GM20431 (cell line): Measurements from ENCODE around the gene SEMG2.

ENCODE experiments used
- in situ Hi-C: fragments of 300-500 bp; cut with MseI, MboI; formaldehyde crosslinking; loops from one replicate; pipeline ENCODE4 v1.15.0; 2020; ENCODE audit warnings: low sequenced_read_pairs; ENCODE audit not compliant: unreplicated experiment

The SEMG2 gene

GRCh38 chr20:45229264-45230056 is 8.3 kb downstream of the SEMG2 start:
- in situ Hi-C loops, result no loop called here

- in situ Hi-C loops, result no loop called here
These were observed 9.5 kb downstream of the SEMG2 start for GRCh38 chr20:45230631-45231030.

GRCh38 chr20:45235995-45236394 is 14.8 kb downstream of the SEMG2 start:
- in situ Hi-C loops, result no loop called here

GRCh38 chr20:45238139-45238538 is 17.0 kb downstream of the SEMG2 start:
- in situ Hi-C loops, result no loop called here

- in situ Hi-C loops, result no loop called here
These were observed 24.9 kb downstream of the SEMG2 start for GRCh38 chr20:45246109-45246508.

GRCh38 chr20:45247865-45248264 is 26.7 kb downstream of the SEMG2 start:
- in situ Hi-C loops, result no loop called here

- in situ Hi-C loops, result no loop called here
These were observed 27.4 kb downstream of the SEMG2 start for GRCh38 chr20:45248609-45249008.

GRCh38 chr20:45251884-45252560 is 30.8 kb downstream of the SEMG2 start:
- in situ Hi-C loops, result no loop called here

- in situ Hi-C loops, result no loop called here
These were observed 32.1 kb downstream of the SEMG2 start for GRCh38 chr20:45253261-45253660.

GRCh38 chr20:45254383-45255262 is 33.5 kb downstream of the SEMG2 start, which contains the start of gene SLPI:
TSS of gene SLPI (minus strand) at chr20:45254564. CDS start at chr20:45254543, 21 bp downstream.
- in situ Hi-C loops, result no loop called here

- in situ Hi-C loops, result no loop called here
These were observed 36.0 kb downstream of the SEMG2 start for GRCh38 chr20:45257161-45257560.

GRCh38 chr20:45257711-45258110 is 36.5 kb downstream of the SEMG2 start:
- in situ Hi-C loops, result no loop called here

- in situ Hi-C loops, result no loop called here
These were observed 37.1 kb downstream of the SEMG2 start for GRCh38 chr20:45258259-45258658.

- in situ Hi-C loops, result no loop called here
These were observed 37.5 kb downstream of the SEMG2 start for GRCh38 chr20:45258664-45259063.

- in situ Hi-C loops, result no loop called here
These were observed 42.5 kb downstream of the SEMG2 start for GRCh38 chr20:45263556-45264266.

GRCh38 chr20:45266977-45267376 is 45.8 kb downstream of the SEMG2 start:
- in situ Hi-C loops, result no loop called here

GRCh38 chr20:45268531-45268930 is 47.4 kb downstream of the SEMG2 start:
- in situ Hi-C loops, result no loop called here

- in situ Hi-C loops, result no loop called here
These were observed 47.9 kb downstream of the SEMG2 start for GRCh38 chr20:45269056-45269455.

- in situ Hi-C loops, result no loop called here
These were observed 48.6 kb downstream of the SEMG2 start for GRCh38 chr20:45269754-45270270.
